Endodermal cell (in vitro differentiated cells): ENCODE results near the gene CPN2. TPM values are rescaled to one million over a fixed set of nuclear protein-coding genes. Genes with fewer than 3 reads are reported as not detected.

Source experiments
- DNase-seq: peaks from one replicate; pipeline ENCODE4 v3.0.0-alpha.2; 2017
- H3K27ac ChIP-seq: 2 replicates; pipeline ENCODE4 v1.5.1; 2013; ENCODE audit warnings: mild to moderate bottlenecking, low read depth, low read length, moderate library complexity
- H3K27me3 ChIP-seq: 2 replicates; pipeline ENCODE4 v1.6.1; 2013; ENCODE audit warnings: mild to moderate bottlenecking, low read length, moderate library complexity; ENCODE audit not compliant: insufficient read depth, control insufficient read depth, poor library complexity, severe bottlenecking
- H3K36me3 ChIP-seq: 2 replicates; pipeline ENCODE4 v1.7.0; 2013; ENCODE audit warnings: mild to moderate bottlenecking, low read length, moderate library complexity; ENCODE audit not compliant: control insufficient read depth, insufficient read depth
- H3K4me1 ChIP-seq: one replicate; pipeline ENCODE4 v1.7.0; 2013; ENCODE audit warnings: low read length; ENCODE audit not compliant: control insufficient read depth, insufficient read depth
- H3K4me3 ChIP-seq: 2 replicates; pipeline ENCODE4 v1.5.1; 2013; ENCODE audit warnings: mild to moderate bottlenecking, low read length, moderate library complexity
- H3K9ac ChIP-seq: 2 replicates; pipeline ENCODE4 v1.6.1; 2013; ENCODE audit warnings: mild to moderate bottlenecking, low read length, moderate library complexity; ENCODE audit not compliant: poor library complexity, severe bottlenecking; ENCODE audit errors: extremely low read depth
- H3K9me3 ChIP-seq: 2 replicates; pipeline ENCODE4 v1.6.1; 2013; ENCODE audit warnings: mild to moderate bottlenecking, low read length, moderate library complexity; ENCODE audit not compliant: control insufficient read depth
- H3K27ac Mint-ChIP-seq: 2 replicates; pipeline ENCODE4 v1.8.0; 2020; ENCODE audit warnings: mixed read lengths
- H3K27me3 Mint-ChIP-seq: 2 replicates; pipeline ENCODE4 v1.8.0; 2021; ENCODE audit warnings: mild to moderate bottlenecking, mixed read lengths; ENCODE audit not compliant: insufficient read depth
- H3K36me3 Mint-ChIP-seq: 2 replicates; pipeline ENCODE4 v1.8.0; 2020; ENCODE audit warnings: low read depth, mixed read lengths
- H3K4me1 Mint-ChIP-seq: 2 replicates; pipeline ENCODE4 v1.8.0; 2020; ENCODE audit warnings: mixed read lengths
- H3K4me3 Mint-ChIP-seq: 2 replicates; pipeline ENCODE4 v1.8.0; 2020; ENCODE audit warnings: mild to moderate bottlenecking, moderate library complexity, mixed read lengths
- H3K9me3 Mint-ChIP-seq: 2 replicates; pipeline ENCODE4 v1.8.0; 2020; ENCODE audit warnings: mild to moderate bottlenecking, mixed read lengths
- WGBS, 2 experiments: methylation state at CpG; one replicate each; pipeline versions ENCODE4 v1.1.5 to v1.1.7; 2013; ENCODE audit warnings: missing lambda C conversion rate in 2 of 2, mixed read lengths in 1 of 2; ENCODE audit not compliant: insufficient coverage in 1 of 2, insufficient read length in 1 of 2; 5-methylcytosine and 5-hydroxymethylcytosine counted together
- total RNA-seq, 2 donors: library from RNA; stranded (reverse); fragmentation: NEBNext Ultra II Directional in 1 of 2; extraction: Animal tissue kit (Norgen Biotek cat#: 25700) in 1 of 2; gene quantifications; 2 replicates in 1 of 2; 3 replicates in 1 of 2; pipeline ENCODE4 v1.2.1, GENCODE V29; 2021
- TF ChIP-seq, protein P1 (sequence below): fragments of 200-600 bp; sonication (generic); conservative IDR thresholded peaks from 2 replicates; pipeline ENCODE4 v1.5.0; 2021; ENCODE audit warnings: antibody characterized with exemption, mild to moderate bottlenecking

Gene CPN2
- total RNA-seq, 2 donors from 2014 or later, result 0.22 TPM; not detected in 1

DNA sequence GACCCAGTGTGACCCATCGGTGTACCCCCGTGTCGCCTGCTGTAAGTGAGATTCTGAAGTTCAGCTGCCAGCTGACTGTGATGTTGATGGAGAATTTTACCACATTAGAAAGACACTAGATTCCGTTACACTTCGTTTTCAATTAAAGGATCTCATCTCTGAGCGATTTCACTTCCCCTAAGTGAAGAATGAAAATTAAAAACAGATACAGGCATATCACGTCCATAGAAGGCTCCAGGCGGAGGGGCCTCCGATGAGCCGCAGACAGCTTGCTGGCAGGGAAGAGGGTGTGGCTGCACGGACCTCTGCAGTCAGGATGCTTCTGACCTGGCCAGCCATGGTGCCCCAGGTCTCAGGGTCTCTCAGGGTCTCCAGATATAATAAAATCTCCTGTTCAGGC, 6.6 kb upstream of the CPN2 start:
- no peaks in the 10 kb centered on the region for H3K4me1 ChIP-seq
- DNase-seq, result no peak
- H3K4me3 Mint-ChIP-seq, result no peak overlapping the region
- H3K27me3 ChIP-seq, result peaks cover 13% of the 10 kb centered on the region
- no peaks in the 10 kb centered on the region for H3K36me3 Mint-ChIP-seq
- TF ChIP-seq, protein P1, sequence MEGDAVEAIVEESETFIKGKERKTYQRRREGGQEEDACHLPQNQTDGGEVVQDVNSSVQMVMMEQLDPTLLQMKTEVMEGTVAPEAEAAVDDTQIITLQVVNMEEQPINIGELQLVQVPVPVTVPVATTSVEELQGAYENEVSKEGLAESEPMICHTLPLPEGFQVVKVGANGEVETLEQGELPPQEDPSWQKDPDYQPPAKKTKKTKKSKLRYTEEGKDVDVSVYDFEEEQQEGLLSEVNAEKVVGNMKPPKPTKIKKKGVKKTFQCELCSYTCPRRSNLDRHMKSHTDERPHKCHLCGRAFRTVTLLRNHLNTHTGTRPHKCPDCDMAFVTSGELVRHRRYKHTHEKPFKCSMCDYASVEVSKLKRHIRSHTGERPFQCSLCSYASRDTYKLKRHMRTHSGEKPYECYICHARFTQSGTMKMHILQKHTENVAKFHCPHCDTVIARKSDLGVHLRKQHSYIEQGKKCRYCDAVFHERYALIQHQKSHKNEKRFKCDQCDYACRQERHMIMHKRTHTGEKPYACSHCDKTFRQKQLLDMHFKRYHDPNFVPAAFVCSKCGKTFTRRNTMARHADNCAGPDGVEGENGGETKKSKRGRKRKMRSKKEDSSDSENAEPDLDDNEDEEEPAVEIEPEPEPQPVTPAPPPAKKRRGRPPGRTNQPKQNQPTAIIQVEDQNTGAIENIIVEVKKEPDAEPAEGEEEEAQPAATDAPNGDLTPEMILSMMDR, result no peak
- no peaks in the 10 kb centered on the region for H3K36me3 ChIP-seq
- no peaks in the 10 kb centered on the region for H3K9me3 ChIP-seq
- H3K9ac ChIP-seq, result no peak overlapping the region
- H3K27me3 Mint-ChIP-seq, result peaks cover 61% of the 10 kb centered on the region
- no peak overlapping the region for H3K27ac ChIP-seq
- H3K4me3 ChIP-seq, result no peak overlapping the region
- WGBS, 2 experiments, result 92 to 93% methylated on average over 7 to 11 of the region's 11 CpGs
- no peaks in the 10 kb centered on the region for H3K9me3 Mint-ChIP-seq
- peaks cover 8% of the 10 kb centered on the region for H3K4me1 Mint-ChIP-seq
- no peak overlapping the region for H3K27ac Mint-ChIP-seq

DNA sequence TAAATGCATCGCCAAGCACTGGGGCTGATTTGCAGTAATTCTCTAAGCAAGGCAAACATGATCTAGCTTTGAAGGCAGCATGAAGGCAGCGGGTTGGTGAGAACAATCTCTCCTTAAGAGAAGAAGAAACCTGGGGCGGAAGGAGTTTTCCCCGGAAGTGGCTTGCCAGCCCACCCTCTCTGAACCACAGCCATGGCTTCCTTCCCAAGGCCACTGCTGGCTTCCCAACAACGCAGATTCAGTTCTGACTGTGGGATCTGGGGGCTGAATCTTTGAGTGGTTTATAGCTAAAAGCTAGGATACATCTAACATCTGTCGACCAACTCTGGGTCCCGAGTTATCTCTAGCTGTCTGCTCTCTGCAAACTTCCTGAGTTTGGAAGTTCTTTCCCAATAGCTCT, 4.3 kb upstream of the CPN2 start:
- Histone ChIP-seq H3K27ac (no peak overlapping the region), H3K9me3 (no peaks in the 10 kb centered on the region), H3K27me3 (peaks cover 13% of the 10 kb centered on the region), H3K4me3 (no peak overlapping the region), H3K9ac (no peak overlapping the region), H3K4me1 (no peaks in the 10 kb centered on the region), H3K36me3 (no peaks in the 10 kb centered on the region)
- Mint-ChIP-seq H3K4me3 (no peak overlapping the region), H3K4me1 (peaks cover 10% of the 10 kb centered on the region), H3K27ac (no peak overlapping the region), H3K36me3 (no peaks in the 10 kb centered on the region), H3K9me3 (no peaks in the 10 kb centered on the region), H3K27me3 (peaks cover 48% of the 10 kb centered on the region)
- WGBS, 2 experiments, result 92 to 95% methylated on average over 5 to 7 of the region's 7 CpGs
- TF ChIP-seq, protein P1, result no peak
- DNase-seq, result no peak

DNA sequence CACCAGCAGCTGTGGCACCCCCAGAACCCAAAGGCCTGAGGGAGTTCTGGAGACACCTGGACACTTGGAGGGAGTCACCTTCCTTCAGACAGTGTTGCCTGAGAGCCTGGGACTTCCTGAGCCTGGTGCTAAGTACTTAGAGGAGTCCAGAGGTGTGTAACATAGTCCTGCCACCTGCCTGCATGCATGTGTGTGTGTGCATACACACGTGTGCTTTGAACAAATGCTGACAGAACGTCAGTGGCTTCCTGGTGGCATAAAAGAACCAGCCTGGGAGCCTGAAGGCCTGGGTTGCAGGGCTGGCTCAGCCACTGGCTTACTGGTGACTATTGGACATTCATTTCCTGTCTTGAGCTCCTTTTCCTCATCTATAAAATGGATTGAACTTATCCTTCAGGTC, 3.2 kb upstream of the CPN2 start:
- Mint-ChIP-seq H3K36me3 (no peaks in the 10 kb centered on the region), H3K27me3 (peaks cover 38% of the 10 kb centered on the region), H3K9me3 (no peaks in the 10 kb centered on the region), H3K27ac (no peak overlapping the region), H3K4me3 (no peak overlapping the region), H3K4me1 (peaks cover 14% of the 10 kb centered on the region)
- TF ChIP-seq, protein P1, result no peak
- DNase-seq, result no peak
- H3K9ac ChIP-seq, result no peak overlapping the region
- no peaks in the 10 kb centered on the region for H3K36me3 ChIP-seq
- no peak overlapping the region for H3K4me3 ChIP-seq
- no peak overlapping the region for H3K27ac ChIP-seq
- WGBS, 2 experiments, result 83 to 89% methylated on average over 2 of the region's 2 CpGs
- no peaks in the 10 kb centered on the region for H3K9me3 ChIP-seq
- H3K27me3 ChIP-seq, result peaks cover 13% of the 10 kb centered on the region
- no peaks in the 10 kb centered on the region for H3K4me1 ChIP-seq
